Measurements from ENCODE around the gene SP140L.
A peak's percentile ranks its signal among the peaks of the same experiment; 100 is the strongest.
"Not testable (repeated sequence)": the region's sequence is repeated elsewhere in the genome, so short reads cannot be mapped to it uniquely, and the experiment has no call there.

SP140L gene

DNA sequence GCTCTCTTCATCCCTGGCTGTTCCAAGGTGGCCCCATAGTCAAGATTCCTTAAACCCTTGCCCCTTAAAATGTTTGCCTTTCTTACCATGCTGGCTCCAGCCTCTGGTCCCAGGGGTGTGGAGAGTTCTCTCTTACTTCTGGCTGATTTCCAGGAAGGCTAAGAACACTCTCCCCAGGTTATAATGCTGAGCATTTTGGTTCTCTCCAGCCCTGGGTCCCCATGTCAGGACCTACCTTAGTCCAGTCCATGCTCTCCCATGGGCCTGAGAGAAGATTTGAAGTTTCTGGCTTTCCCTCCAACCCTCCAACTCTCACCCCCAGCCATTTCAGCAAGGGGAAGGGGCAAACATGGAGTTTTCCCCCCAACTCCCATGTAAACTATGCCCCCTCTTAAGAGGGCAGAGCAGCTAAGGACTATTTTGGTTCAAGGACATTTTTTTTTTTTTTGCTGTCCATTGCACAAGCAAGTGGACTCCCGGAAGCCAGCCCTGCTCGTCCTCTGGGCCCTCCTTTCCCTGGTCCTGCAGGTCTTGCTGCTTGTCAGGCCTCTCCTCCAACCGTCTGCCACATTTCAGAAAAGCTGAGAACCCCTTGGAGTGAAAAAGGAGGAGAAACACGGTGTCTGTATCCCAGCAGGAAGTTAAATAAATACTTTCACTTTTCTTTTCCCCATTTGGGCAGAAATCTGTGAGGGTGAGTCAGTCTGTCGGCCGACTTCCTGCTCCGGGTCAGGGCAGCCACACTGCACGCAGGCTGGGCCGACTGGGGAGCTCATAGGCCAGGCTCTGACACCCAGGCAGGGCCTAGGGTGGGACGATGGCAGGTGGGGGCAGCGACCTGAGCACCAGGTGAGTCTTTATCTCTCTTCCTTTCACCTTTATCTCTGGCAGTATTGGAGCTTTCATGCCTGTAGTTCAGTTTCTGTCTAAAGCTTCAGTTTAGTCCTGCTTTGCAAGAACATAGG is at the start of gene SP140L:
Gene SP140L (plus strand): TSS at position 741 of the 965 bp plus-strand sequence. CDS start 77 bp downstream, at position 818.
- H3K9me3 Mint-ChIP-seq = no peaks in the 10 kb centered on the region
- peak within 1 kb of the TSS; percentile 99 for H3K27ac Mint-ChIP-seq
- peak within 1 kb of the TSS; percentile 96 for H3K4me3 Mint-ChIP-seq
- DNase-seq (ENCODE audit: low spot score in 2 of 2) (peak; percentile 53 to 80), ATAC-seq (peak; percentile 97)
- H3K4me1 Mint-ChIP-seq = peaks cover 72% of the 10 kb centered on the region
- H3K36me3 Mint-ChIP-seq = peaks cover 33% of the 10 kb centered on the region

DNA sequence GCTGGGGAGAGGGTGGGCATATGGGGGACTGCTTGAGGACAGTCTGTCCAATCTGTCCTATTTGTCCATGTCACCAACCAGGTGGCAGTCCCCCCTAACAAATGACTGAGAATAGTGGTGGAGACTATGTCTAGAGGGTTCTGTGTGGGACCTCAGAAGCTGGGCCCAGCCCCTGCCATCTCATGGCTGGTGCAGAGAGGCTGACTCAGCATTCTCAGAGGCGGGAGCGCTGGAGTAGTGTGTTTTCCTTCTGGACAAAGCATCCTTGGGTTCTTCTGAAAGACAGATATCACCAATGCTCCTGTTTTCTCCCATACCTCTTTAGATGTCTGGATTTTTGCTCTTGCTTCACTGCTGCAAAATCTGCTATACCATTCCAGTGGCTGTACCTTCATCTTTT is 44.1 kb upstream of the SP140L start:
- Mint-ChIP-seq H3K4me3 (no peak overlapping the region), H3K36me3 (peaks cover 37% of the 10 kb centered on the region), H3K9me3 (no peaks in the 10 kb centered on the region), H3K27ac (no peak overlapping the region), H3K4me1 (peaks cover 11% of the 10 kb centered on the region)
- ATAC-seq (no peak), DNase-seq (ENCODE audit: low spot score in 2 of 2) (no peak)

DNA sequence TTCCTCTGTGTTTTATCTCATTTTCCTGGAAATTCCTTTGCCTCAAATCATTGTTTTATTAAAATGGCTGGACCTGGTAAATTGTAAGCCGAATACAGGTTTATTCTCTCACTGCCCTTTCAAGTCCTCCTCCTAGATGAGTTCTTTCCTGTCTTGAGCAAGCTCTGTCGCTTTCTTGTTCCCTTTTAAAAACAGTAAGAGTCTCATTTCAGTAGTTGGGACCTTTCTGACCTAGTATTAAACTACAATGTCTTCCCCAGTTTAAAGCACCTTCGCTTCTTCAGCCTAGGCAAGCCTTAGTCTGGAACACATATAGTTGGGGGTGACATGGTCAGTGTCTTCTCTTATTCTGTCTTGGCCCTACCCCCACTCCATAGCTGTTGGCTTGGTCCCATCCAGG is 40.9 kb upstream of the SP140L start:
- peaks cover 3% of the 10 kb centered on the region for H3K9me3 Mint-ChIP-seq
- H3K4me1 Mint-ChIP-seq = peaks cover 26% of the 10 kb centered on the region
- peaks cover 60% of the 10 kb centered on the region for H3K36me3 Mint-ChIP-seq
- no peak overlapping the region for H3K27ac Mint-ChIP-seq
- H3K4me3 Mint-ChIP-seq = no peak overlapping the region
- DNase-seq (ENCODE audit: low spot score in 2 of 2) = no peak
- no peak for ATAC-seq

DNA sequence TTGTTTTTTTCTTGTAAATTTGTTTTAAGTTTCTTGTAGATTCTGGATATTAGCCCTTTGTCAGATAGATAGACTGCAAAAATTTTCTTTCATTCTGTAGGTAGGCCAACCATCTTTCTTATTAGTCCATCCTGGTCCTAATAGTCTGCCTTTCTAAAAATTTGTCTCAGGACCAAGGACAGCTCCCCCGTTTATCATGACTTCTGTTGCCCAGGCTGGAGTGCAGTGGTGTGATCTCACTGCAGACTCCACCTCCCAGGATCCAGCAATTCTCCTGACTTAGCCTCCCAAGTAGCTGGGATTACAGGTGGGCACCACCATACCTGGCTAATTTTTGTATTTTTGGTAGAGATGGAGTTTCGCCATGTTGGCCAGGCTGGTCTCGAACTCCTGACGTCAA is 37.7 kb upstream of the SP140L start:
- ATAC-seq = not testable (repeated sequence)

DNA sequence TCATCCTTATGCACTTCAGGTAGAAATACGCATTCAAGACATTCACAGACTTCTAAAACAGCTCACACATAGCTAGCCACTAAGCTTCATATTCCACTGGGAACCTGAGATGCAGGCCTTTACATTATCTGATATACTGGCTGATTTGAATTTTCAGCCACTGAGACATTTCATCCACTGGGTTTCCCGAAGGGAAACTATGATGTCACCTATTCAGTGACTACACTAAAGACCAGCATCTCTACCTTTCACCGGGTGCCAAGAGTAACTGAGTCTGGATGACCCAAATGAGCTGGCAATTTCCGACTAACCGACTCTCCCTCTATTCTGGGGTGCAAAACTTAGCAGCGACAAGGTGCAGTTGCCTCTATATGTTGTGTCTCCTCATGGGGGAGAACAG is 31.8 kb upstream of the SP140L start:
- H3K27ac Mint-ChIP-seq = no peak overlapping the region
- ATAC-seq = no peak
- peaks cover 96% of the 10 kb centered on the region for H3K36me3 Mint-ChIP-seq
- no peak for DNase-seq (ENCODE audit: low spot score in 2 of 2)
- H3K4me1 Mint-ChIP-seq = peaks cover 6% of the 10 kb centered on the region
- peaks cover 2% of the 10 kb centered on the region for H3K9me3 Mint-ChIP-seq
- H3K4me3 Mint-ChIP-seq = no peak overlapping the region

More for the DNA sequence above, 37.7 kb upstream of the SP140L start:
- H3K36me3 Mint-ChIP-seq = peaks cover 87% of the 10 kb centered on the region
- not testable (repeated sequence) for H3K4me3 Mint-ChIP-seq; H3K9me3 Mint-ChIP-seq; DNase-seq (ENCODE audit: low spot score in 2 of 2); H3K27ac Mint-ChIP-seq
- H3K4me1 Mint-ChIP-seq = peaks cover 26% of the 10 kb centered on the region

DNA sequence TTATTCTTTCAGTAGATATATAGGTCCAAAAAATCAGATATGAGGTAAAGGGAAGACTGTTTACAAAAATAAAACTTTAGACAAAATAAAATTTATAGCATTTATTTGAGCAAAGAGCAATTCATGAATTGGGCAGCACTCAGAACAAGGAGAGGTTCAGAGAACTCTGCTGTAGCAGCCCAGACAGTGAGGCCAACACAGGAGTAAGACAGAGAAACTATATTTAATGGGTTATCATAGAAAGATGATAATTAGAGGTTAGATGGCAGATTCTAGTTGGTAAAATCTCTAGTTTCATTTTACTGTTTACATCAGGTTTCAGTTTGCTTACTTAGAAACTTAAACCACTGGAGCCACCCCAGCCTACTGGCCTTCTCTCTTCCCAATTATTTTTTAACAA is 30.1 kb upstream of the SP140L start:
- ATAC-seq (no peak), DNase-seq (ENCODE audit: low spot score in 2 of 2) (no peak)
- H3K36me3 Mint-ChIP-seq = peaks cover 86% of the 10 kb centered on the region
- peaks cover 5% of the 10 kb centered on the region for H3K9me3 Mint-ChIP-seq
- peaks cover 6% of the 10 kb centered on the region for H3K4me1 Mint-ChIP-seq
- no peak overlapping the region for H3K27ac Mint-ChIP-seq
- no peak overlapping the region for H3K4me3 Mint-ChIP-seq

DNA sequence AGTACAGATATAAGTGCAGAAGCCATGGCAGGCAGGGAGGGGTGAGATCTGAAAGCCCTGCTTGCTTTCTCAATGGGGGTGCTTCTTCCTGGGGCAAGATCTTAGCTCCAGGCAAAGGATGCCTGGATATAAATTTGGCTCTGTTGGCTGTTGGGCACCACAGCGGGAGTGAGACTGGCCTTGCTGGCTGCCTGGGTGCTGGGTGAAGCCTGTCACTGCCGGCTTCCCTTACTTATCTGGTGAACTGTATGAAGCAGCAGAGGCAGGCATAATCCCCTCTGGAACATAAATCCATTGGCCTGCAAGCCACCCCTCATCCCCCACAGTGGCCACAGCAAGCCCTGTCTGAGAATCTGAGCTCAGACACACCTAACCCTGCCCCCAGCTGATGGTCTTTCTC is 27.4 kb upstream of the SP140L start:
- H3K4me3 Mint-ChIP-seq = no peak overlapping the region
- DNase-seq (ENCODE audit: low spot score in 2 of 2) (no peak), ATAC-seq (no peak)
- peaks cover 11% of the 10 kb centered on the region for H3K9me3 Mint-ChIP-seq
- H3K36me3 Mint-ChIP-seq = peaks cover 59% of the 10 kb centered on the region
- no peak overlapping the region for H3K27ac Mint-ChIP-seq
- peaks cover 6% of the 10 kb centered on the region for H3K4me1 Mint-ChIP-seq

DNA sequence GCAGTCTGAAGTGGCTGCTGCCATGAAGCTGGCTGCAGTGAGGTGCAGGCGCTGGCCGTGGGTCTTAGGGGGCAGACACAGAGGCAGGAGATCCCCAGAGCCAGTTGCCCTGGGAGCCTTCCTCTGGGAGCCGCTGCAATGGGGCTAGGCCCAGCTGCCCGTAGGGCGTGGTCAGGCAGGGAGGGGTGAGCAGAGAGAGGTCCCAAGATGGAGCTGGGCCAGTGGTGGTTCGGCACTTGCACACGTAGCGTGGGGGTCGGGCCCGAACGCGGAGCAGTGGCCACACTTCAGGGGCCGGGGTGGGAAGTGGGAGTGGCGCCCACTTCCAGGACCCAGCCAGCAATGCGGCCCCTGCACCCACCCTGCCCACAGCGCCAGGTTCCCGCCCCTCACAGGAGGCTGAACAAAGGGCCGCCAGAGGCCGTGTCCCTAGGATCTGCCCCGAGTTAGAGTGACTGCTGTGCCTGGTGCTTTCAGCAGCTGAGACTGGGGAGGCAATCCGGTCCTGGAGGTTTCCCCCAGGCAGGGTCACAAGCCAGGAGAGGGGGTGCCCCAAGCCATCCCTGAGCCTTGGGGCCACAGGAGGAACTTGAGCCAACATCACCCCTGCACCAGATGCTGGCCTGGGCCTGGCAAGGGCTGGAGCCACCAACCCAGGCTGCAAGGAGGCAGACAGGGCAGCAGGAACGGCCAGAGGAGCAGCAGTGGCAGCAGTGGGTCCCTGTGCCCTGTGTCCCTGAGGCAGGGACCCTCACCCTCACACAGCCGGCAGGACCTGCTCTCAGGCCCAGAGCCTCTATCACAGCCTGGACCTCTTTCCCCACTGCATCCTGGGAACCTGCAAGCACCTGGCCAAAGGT is 21.3 kb upstream of the SP140L start:
- Mint-ChIP-seq H3K4me1 (no peaks in the 10 kb centered on the region), H3K9me3 (peaks cover 9% of the 10 kb centered on the region), H3K4me3 (no peak overlapping the region), H3K36me3 (peaks cover 14% of the 10 kb centered on the region), H3K27ac (no peak overlapping the region)
- DNase-seq (ENCODE audit: low spot score in 2 of 2) (no peak), ATAC-seq (peak; percentile 8)

DNA sequence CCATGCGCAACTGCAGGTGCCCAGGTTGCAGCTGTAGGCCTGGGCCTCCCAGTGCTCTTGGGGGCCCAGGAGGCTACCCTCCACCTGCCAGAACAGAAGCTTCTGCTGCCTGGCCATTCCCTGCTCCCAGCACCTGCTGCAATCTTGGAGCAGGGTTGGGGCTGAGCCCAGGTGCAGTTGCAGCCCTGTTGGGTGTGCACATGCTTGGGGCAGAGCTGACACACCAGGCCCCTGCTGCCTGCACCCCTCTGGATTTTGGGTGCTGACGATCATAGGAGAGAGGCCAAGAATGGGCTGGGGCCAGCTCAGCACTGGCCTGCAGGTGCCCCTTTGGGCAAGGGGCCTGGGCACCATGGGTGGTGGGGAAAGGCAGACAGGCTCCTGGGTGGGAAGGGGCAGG is 20.5 kb upstream of the SP140L start:
- H3K9me3 Mint-ChIP-seq = peaks cover 9% of the 10 kb centered on the region
- H3K27ac Mint-ChIP-seq = no peak overlapping the region
- ATAC-seq (peak; percentile 13), DNase-seq (ENCODE audit: low spot score in 2 of 2) (no peak)
- H3K36me3 Mint-ChIP-seq = peaks cover 12% of the 10 kb centered on the region
- no peaks in the 10 kb centered on the region for H3K4me1 Mint-ChIP-seq
- no peak overlapping the region for H3K4me3 Mint-ChIP-seq

DNA sequence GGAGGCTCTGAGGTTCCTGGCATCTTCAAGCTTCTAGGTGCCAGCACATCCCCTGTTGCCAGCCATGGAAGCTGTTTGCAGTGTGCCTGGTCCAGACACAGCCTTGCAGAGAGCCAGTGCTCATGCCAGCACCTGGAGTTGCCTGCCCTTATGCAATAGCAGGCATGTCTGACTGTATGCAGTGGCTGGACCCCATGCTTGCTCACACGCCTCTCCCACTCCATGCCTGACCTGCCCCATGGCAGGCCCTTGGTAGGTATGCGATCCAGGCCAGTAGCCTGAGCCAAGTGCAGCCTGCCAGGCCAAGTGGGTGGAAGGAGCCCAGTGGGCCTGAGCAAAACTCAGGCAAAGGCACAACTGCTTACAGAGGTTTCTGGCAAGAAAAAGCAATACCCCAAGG is 19.5 kb upstream of the SP140L start:
- Mint-ChIP-seq H3K36me3 (peaks cover 23% of the 10 kb centered on the region), H3K27ac (peak overlapping the region; percentile 29), H3K4me3 (no peak overlapping the region), H3K4me1 (no peaks in the 10 kb centered on the region), H3K9me3 (peaks cover 6% of the 10 kb centered on the region)
- DNase-seq (ENCODE audit: low spot score in 2 of 2) (no peak), ATAC-seq (no peak)

DNA sequence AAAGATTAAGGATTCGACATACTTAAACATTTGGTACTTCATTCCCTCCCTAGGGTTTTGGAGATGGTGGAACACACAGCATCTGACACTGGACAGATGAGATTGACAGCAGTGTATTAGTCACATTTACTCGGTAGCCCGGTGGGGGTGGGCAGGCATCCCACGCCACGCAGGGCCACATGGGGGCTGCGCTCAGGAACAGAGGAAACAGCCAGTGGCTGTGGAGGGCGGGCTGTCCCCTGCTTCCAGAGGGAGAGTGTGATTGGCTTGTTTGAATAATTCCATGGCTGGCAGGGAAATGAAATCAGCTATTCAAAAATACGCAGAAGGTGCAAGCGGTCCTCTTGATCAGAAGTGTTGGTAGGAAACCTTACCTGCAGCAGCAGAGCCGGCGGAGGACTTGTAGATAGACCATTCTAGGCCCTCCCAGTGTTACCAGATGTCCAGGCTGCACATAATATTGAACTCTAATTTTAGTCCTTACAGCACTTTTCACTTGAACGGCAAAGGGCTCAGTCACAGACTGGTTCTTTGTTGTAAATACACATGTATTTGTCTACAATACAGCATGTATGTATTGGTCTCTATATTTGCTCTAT is 18.5 kb upstream of the SP140L start:
- Mint-ChIP-seq H3K9me3 (no peaks in the 10 kb centered on the region), H3K27ac (no peak overlapping the region), H3K36me3 (peaks cover 28% of the 10 kb centered on the region), H3K4me3 (no peak overlapping the region), H3K4me1 (no peaks in the 10 kb centered on the region)
- DNase-seq (ENCODE audit: low spot score in 2 of 2) = peak in 1 of 2 donors; percentile 4
- no peak for ATAC-seq

DNA sequence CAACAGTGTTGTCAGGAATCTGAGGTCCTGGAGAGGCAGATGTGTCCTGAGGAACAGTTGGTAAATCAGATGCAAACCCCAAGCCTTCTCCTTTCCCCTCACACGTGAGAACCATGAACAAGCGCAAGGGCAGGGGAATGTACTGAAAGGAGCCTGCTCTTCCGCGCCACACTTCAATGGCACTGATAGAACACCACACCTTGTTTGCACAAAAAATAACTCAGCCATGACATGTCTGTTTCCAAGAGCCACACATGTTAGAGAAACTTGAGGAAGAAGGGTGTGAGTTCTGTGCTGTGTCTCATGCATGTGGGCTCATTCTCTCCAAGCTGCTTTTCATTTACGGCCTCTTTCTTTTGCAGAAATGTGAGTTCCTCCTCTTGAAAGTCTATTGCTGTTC is 16.2 kb upstream of the SP140L start:
- H3K27ac Mint-ChIP-seq; H3K4me3 Mint-ChIP-seq; DNase-seq (ENCODE audit: low spot score in 2 of 2); ATAC-seq; H3K9me3 Mint-ChIP-seq; H3K4me1 Mint-ChIP-seq: not testable (repeated sequence)
- peaks cover 34% of the 10 kb centered on the region for H3K36me3 Mint-ChIP-seq

DNA sequence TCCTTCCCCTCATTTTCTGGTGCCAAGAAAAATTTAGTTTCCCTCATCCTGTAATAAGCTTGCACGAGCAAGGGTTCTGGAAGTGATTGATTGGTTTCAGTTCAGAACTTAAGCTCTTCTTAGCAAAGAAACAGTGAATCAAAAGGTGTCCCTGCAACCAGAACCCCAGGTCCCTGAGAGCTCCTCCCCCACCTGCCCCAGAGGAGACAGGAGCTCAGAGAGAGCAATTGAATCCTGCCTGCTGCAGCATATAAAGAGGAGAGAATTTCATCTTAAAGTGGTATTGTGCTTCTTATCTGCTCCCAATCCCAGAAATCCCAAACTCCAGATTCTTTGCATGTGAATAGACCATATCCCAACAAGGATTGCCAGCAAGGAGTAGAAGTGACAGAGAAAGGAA is 15.4 kb upstream of the SP140L start:
- not testable (repeated sequence) for H3K4me1 Mint-ChIP-seq; DNase-seq (ENCODE audit: low spot score in 2 of 2); H3K4me3 Mint-ChIP-seq; ATAC-seq; H3K9me3 Mint-ChIP-seq
- peaks cover 34% of the 10 kb centered on the region for H3K36me3 Mint-ChIP-seq
- H3K27ac Mint-ChIP-seq = peak overlapping the region; percentile 46

DNA sequence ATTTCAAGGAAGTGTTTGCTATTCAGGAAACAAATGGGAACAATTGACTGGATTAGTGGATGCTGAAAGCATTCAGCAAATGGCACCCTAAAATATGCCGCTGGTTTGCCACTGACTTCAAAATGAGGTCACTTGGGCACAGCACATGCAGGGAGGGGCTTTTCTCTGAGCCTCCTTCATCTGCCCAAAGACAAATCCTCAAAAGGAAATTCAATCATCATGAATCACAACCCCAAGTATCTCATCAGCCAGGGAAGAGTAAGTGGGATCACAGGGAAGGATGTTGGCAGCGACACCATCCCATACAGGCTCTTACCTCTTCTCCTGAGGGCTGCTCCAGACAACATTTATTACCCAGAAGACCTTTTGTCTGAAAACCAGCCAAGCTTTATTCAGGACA is 14.4 kb upstream of the SP140L start:
- Mint-ChIP-seq H3K27ac (no peak overlapping the region), H3K36me3 (peaks cover 34% of the 10 kb centered on the region), H3K9me3 (no peaks in the 10 kb centered on the region), H3K4me3 (no peak overlapping the region), H3K4me1 (peaks cover 19% of the 10 kb centered on the region)
- no peak for DNase-seq (ENCODE audit: low spot score in 2 of 2)
- no peak for ATAC-seq

DNA sequence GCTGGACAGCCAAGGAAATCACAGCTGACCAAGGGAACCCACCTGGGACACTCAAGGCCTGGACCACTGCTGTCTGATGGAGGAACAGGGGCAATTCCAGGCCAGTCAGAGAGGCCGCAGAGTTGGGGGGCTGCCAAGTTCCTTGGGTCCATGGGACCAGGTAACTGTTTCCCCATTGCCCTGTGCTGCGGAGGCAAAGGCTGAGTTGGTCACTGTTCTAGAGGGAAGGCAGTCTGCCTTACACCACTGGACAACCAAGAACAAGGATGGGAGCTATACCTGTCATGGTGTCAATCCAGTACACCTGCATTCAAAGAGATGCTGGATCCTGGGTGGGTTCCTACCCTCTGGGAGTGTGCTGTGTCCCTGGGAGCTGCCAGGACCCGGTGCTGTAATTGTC is 9.6 kb upstream of the SP140L start:
- peaks cover 13% of the 10 kb centered on the region for H3K36me3 Mint-ChIP-seq
- DNase-seq (ENCODE audit: low spot score in 2 of 2) = no peak
- ATAC-seq = no peak
- H3K9me3 Mint-ChIP-seq = no peaks in the 10 kb centered on the region
- peaks cover 60% of the 10 kb centered on the region for H3K4me1 Mint-ChIP-seq
- no peak overlapping the region for H3K4me3 Mint-ChIP-seq
- peak overlapping the region; percentile 69 for H3K27ac Mint-ChIP-seq

All from stimulated activated effector memory CD8-positive, alpha-beta T cell treated with anti-CD3 and anti-CD28 coated beads, Interleukin-12 subunit alpha, Interleukin-12 subunit beta, amount 100 ng/mL, for 72 hours (primary cell).